AG04450 (cell line): ENCODE measurements around the gene PROX2. TPM values are rescaled to one million over a fixed set of nuclear protein-coding genes. Genes with fewer than 3 reads are reported as not detected.

Experiments
- CTCF ChIA-PET: fragments of 300-600, 350-600 bp; formaldehyde crosslinking; extraction: SDS; loops from one replicate; lab custom pipeline; 2022; ENCODE audit warnings: antibody characterized with exemption, inconsistent platforms; lab: Charles Lee
- POLR2A ChIA-PET: fragments of 350-600 bp; formaldehyde crosslinking; extraction: SDS; loops from one replicate; lab custom pipeline; 2021; ENCODE audit warnings: antibody characterized with exemption, inconsistent platforms; lab: Yijun Ruan, JAX
- DNase-seq: peaks from one replicate; pipeline ENCODE4 v3.0.0-alpha.2; 2011; ENCODE audit warnings: low read depth, low spot score
- H3K27ac ChIP-seq: one replicate; pipeline ENCODE4 v1.5.1; 2012; ENCODE audit warnings: low read depth, low read length, control low read depth
- H3K27me3 ChIP-seq: one replicate; pipeline ENCODE4 v1.6.0; 2012; ENCODE audit warnings: low read length; ENCODE audit not compliant: control insufficient read depth, insufficient read depth
- H3K4me3 ChIP-seq: 2 replicates; pipeline ENCODE4 v1.5.1; 2011; ENCODE audit warnings: mild to moderate bottlenecking, low read depth, low read length, control low read depth
- H3K9me3 ChIP-seq: 2 replicates; pipeline ENCODE4 v1.5.1; 2012; ENCODE audit warnings: low read length; ENCODE audit not compliant: control insufficient read depth, insufficient read depth
- CTCF ChIP-seq: IDR thresholded peaks from 2 replicates; pipeline ENCODE4 v1.5.1; 2011; ENCODE audit warnings: low read depth, low read length, control low read depth, inconsistent platforms
- polyA plus RNA-seq: library from polyadenylated mRNA; depleted of rRNA; stranded (reverse); fragments of >200 nt; gene quantifications from 2 replicates; pipeline ENCODE4 v1.2.3, GENCODE V29; 2011

Gene PROX2
- polyA plus RNA-seq, 1 experiment = not detected

GRCh38 chr14:74891870-74892269, 15.9 kb upstream of the PROX2 start:
- H3K4me3 ChIP-seq = no peak overlapping the region
- no peaks in the 10 kb centered on the region for H3K27me3 ChIP-seq
- no peak overlapping the region for H3K27ac ChIP-seq
- ChIA-PET POLR2A (interaction anchor here (0.5 kb wide), 1 partner anchor 1280 kb away, joined by 3 read pairs; no protein-coding TSS in a partner anchor), CTCF (interaction anchor here (1.0 to 6.8 kb wide), 3 partner anchors 12 to 31 kb away, joined by 3 to 72 read pairs (median 52); no protein-coding TSS in a partner anchor)
- DNase-seq = no peak
- TF ChIP-seq CTCF = no peak
- no peaks in the 10 kb centered on the region for H3K9me3 ChIP-seq

- Histone ChIP-seq H3K4me3 (no peak overlapping the region), H3K9me3 (no peaks in the 10 kb centered on the region), H3K27ac (no peak overlapping the region), H3K27me3 (no peaks in the 10 kb centered on the region)
- TF ChIP-seq CTCF = no peak
- ChIA-PET POLR2A (interaction anchor here (0.6 to 0.8 kb wide), 2 partner anchors 27 to 538 kb away, joined by 3 to 4 read pairs; partner anchors contain the start of gene JDP2), CTCF (interaction anchor here (1.0 to 6.8 kb wide), 4 partner anchors 12 to 198 kb away, joined by 3 to 52 read pairs (median 10); no protein-coding TSS in a partner anchor)
- DNase-seq = no peak
Observed at GRCh38 chr14:74890262-74890661, 14.3 kb upstream of the PROX2 start.

GRCh38 chr14:74888164-74889158, 12.5 kb upstream of the PROX2 start:
- H3K9me3 ChIP-seq = no peaks in the 10 kb centered on the region
- ChIA-PET CTCF (interaction anchor here (1.1 to 6.8 kb wide), 2 partner anchors 17 to 28 kb away, joined by 6 to 52 read pairs; no protein-coding TSS in a partner anchor), POLR2A (interaction anchor here (0.7 kb wide), 1 partner anchor 39 kb away, joined by 5 read pairs; no protein-coding TSS in a partner anchor)
- no peak overlapping the region for H3K4me3 ChIP-seq
- no peak overlapping the region for H3K27ac ChIP-seq
- TF ChIP-seq CTCF = no peak
- no peaks in the 10 kb centered on the region for H3K27me3 ChIP-seq
- DNase-seq = no peak

- H3K27me3 ChIP-seq = no peaks in the 10 kb centered on the region
- ChIA-PET CTCF (interaction anchor here (0.8 to 11.3 kb wide), 3 partner anchors 19 to 202 kb away, joined by 3 to 173 read pairs (median 15); no protein-coding TSS in a partner anchor), POLR2A (interaction anchor here (1.1 kb wide), 1 partner anchor 33 kb away, joined by 7 read pairs; no protein-coding TSS in a partner anchor)
- no peak for TF ChIP-seq CTCF
- peak; percentile 92 for DNase-seq
- H3K4me3 ChIP-seq = no peak overlapping the region; the same call in 1 of the 2 replicates
- H3K9me3 ChIP-seq = no peaks in the 10 kb centered on the region
- peak overlapping the region; percentile 96 for H3K27ac ChIP-seq
Observed at GRCh38 chr14:74886001-74886400, 10.1 kb upstream of the PROX2 start.
